Measurements from ENCODE around the gene SART3. TPM values are rescaled to one million over a fixed set of nuclear protein-coding genes. Genes with fewer than 3 reads are reported as not detected.

The SART3 gene
- total RNA-seq, 1 experiment from 2014 or later, result 89.4 TPM

GRCh38 chr12:108589840-108590229, 28.9 kb upstream of the SART3 start:
- Mint-ChIP-seq H3K27me3 (ENCODE audit: low read depth) (no peaks in the 10 kb centered on the region), H3K9me3 (no peaks in the 10 kb centered on the region), H3K27ac (peak overlapping the region in 1 of 3 experiments; percentile 35; a peak in 2 of 7 replicates), H3K4me3 (peak overlapping the region in 1 of 2 experiments; percentile 44; a peak in 2 of 5 replicates), H3K4me1 (peaks cover 12 to 27% of the 10 kb centered on the region in 2 experiments), H3K36me3 (ENCODE audit: insufficient read depth in 1 of 3, low read depth in 3 of 3) (no peaks in the 10 kb centered on the region)
- H2AFZ ChIP-seq (ENCODE audit: low read length), result no peak overlapping the region
- no peaks in the 10 kb centered on the region for H3K79me2 ChIP-seq (ENCODE audit: insufficient read depth, low read length)
- no peaks in the 10 kb centered on the region for H3K23me2 ChIP-seq (ENCODE audit: insufficient read length, low read depth, low read length, poor library complexity, severe bottlenecking)
- H3K79me1 ChIP-seq (ENCODE audit: insufficient read depth, low read depth, low read length, poor library complexity, severe bottlenecking), result no peaks in the 10 kb centered on the region
- H3K4me2 ChIP-seq (ENCODE audit: insufficient read depth, insufficient read length, low read length), result no peak overlapping the region
- H4K20me1 ChIP-seq (ENCODE audit: control insufficient read depth, insufficient read depth, insufficient read length), result no peaks in the 10 kb centered on the region
- no peak overlapping the region for H3K27ac ChIP-seq (ENCODE audit: insufficient read length, low read depth, low read length)
- H2BK5ac ChIP-seq (ENCODE audit: insufficient read length, low read length), result no peak overlapping the region
- no peak overlapping the region for H3K23ac ChIP-seq (ENCODE audit: insufficient read length, low read depth, low read length)
- no peak overlapping the region for H2AK5ac ChIP-seq (ENCODE audit: insufficient read length, low read length)
- no peaks in the 10 kb centered on the region for H3K9me3 ChIP-seq (ENCODE audit: control insufficient read depth, low read depth, low read length)
- no peak overlapping the region; the same call in 1 of the 2 replicates for H3K14ac ChIP-seq (ENCODE audit: insufficient read depth, low read length)
- H2BK20ac ChIP-seq (ENCODE audit: low read depth, low read length, poor library complexity, severe bottlenecking), result no peak overlapping the region
- TF ChIP-seq CTCF (conservative IDR thresholded peaks at IDR 0.05), result no peak
- H2BK12ac ChIP-seq (ENCODE audit: insufficient read length, low read depth, low read length), result no peak overlapping the region
- H2BK15ac ChIP-seq (ENCODE audit: low read depth, low read length), result no peak overlapping the region
- H3K18ac ChIP-seq (ENCODE audit: insufficient read length, low read depth, low read length), result no peak overlapping the region
- no peaks in the 10 kb centered on the region for H3K27me3 ChIP-seq (ENCODE audit: insufficient read depth, low read length)
- H4K8ac ChIP-seq (replicated peaks; ENCODE audit: insufficient read length, low read depth, low read length), result no peak overlapping the region
- H3K4ac ChIP-seq (ENCODE audit: low read depth, low read length), result no peak overlapping the region
- H3K4me1 ChIP-seq (ENCODE audit: insufficient read depth, low read length), result no peaks in the 10 kb centered on the region
- H3K56ac ChIP-seq (ENCODE audit: insufficient read length, low read depth, low read length), result no peak overlapping the region
- no CpG with 5 or more reads among the region's 7 CpGs for WGBS (ENCODE audit: extremely low coverage, insufficient read length, low lambda C conversion rate)
- DNase-seq, result no peak
- H4K91ac ChIP-seq (ENCODE audit: insufficient read length, low read depth, low read length), result no peak overlapping the region
- no peak overlapping the region for H2BK120ac ChIP-seq (ENCODE audit: low read depth, low read length, poor library complexity, severe bottlenecking)
- no peak overlapping the region for H3T11ph ChIP-seq (ENCODE audit: low read length)
- H3K9ac ChIP-seq (ENCODE audit: extremely low read depth, insufficient read length, low read length), result no peak overlapping the region
- no peak overlapping the region for H4K5ac ChIP-seq (ENCODE audit: insufficient read length, low read depth, low read length)

Data from H9 (cell line).